Measurements from ENCODE around the gene TTC13. TPM values are rescaled to one million over a fixed set of nuclear protein-coding genes. Genes with fewer than 3 reads are reported as not detected.

TTC13 gene
- total RNA-seq, 1 donor from 2014 or later = 8.5 TPM

- TF ChIP-seq CTCF (conservative IDR thresholded peaks at IDR 0.05; ENCODE audit: low read depth, low read length) = no peak
- no peak for DNase-seq (ENCODE audit: low read depth)
- H3K4me3 ChIP-seq (ENCODE audit: low read depth, low read length) = no peak overlapping the region
Measured at GRCh38 chr1:230950404-230950803, 28.3 kb downstream of the TTC13 start.

- TF ChIP-seq CTCF (conservative IDR thresholded peaks at IDR 0.05; ENCODE audit: low read depth, low read length) = no peak
- no peak for DNase-seq (ENCODE audit: low read depth)
- H3K4me3 ChIP-seq (ENCODE audit: low read depth, low read length) = no peak overlapping the region
Measured at GRCh38 chr1:230948903-230949302, 29.8 kb downstream of the TTC13 start.

GRCh38 chr1:230948301-230948700, 30.4 kb downstream of the TTC13 start:
- no peak for DNase-seq (ENCODE audit: low read depth)
- H3K4me3 ChIP-seq (ENCODE audit: low read depth, low read length) = no peak overlapping the region
- TF ChIP-seq CTCF (conservative IDR thresholded peaks at IDR 0.05; ENCODE audit: low read depth, low read length) = no peak

- TF ChIP-seq CTCF (conservative IDR thresholded peaks at IDR 0.05; ENCODE audit: low read depth, low read length) = no peak
Measured at GRCh38 chr1:230943048-230943593, 35.5 kb downstream of the TTC13 start.

GRCh38 chr1:230940848-230941247, 37.8 kb downstream of the TTC13 start:
- H3K4me3 ChIP-seq (ENCODE audit: low read depth, low read length) = no peak overlapping the region
- no peak for TF ChIP-seq CTCF (conservative IDR thresholded peaks at IDR 0.05; ENCODE audit: low read depth, low read length)
- DNase-seq (ENCODE audit: low read depth) = no peak

More at GRCh38 chr1:230943048-230943593, 35.5 kb downstream of the TTC13 start:
- no peak overlapping the region for H3K4me3 ChIP-seq (ENCODE audit: low read depth, low read length)
- DNase-seq (ENCODE audit: low read depth) = no peak

GRCh38 chr1:230939806-230940489, 38.7 kb downstream of the TTC13 start:
- no peak overlapping the region for H3K4me3 ChIP-seq (ENCODE audit: low read depth, low read length)
- no peak for TF ChIP-seq CTCF (conservative IDR thresholded peaks at IDR 0.05; ENCODE audit: low read depth, low read length)
- DNase-seq (ENCODE audit: low read depth) = no peak

GRCh38 chr1:230938924-230939368, 39.7 kb downstream of the TTC13 start:
- no peak for TF ChIP-seq CTCF (conservative IDR thresholded peaks at IDR 0.05; ENCODE audit: low read depth, low read length)
- no peak overlapping the region for H3K4me3 ChIP-seq (ENCODE audit: low read depth, low read length)

More at GRCh38 chr1:230938924-230939368, 39.7 kb downstream of the TTC13 start:
- no peak for DNase-seq (ENCODE audit: low read depth)
